Large intestine (tissue), 12 donors: ENCODE measurements around the gene EHHADH. TPM values are rescaled to one million over a fixed set of nuclear protein-coding genes. Genes with fewer than 3 reads are reported as not detected.
"Not testable (repeated sequence)": the region's sequence is repeated elsewhere in the genome, so short reads cannot be mapped to it uniquely, and the experiment has no call there.

Experiments used
- DNase-seq, 2 donors: peaks; one replicate each; pipeline versions ENCODE4 v3.0.0 to v3.0.0-alpha.2; 2013
- H3K27ac ChIP-seq: one replicate; pipeline ENCODE4 v1.5.1; 2013; ENCODE audit warnings: low read length
- H3K27me3 ChIP-seq: 2 replicates; pipeline ENCODE4 v1.6.1; 2013; ENCODE audit warnings: low read length; ENCODE audit not compliant: control insufficient read depth, insufficient read depth
- H3K36me3 ChIP-seq: 2 replicates; pipeline ENCODE4 v1.6.1; 2013; ENCODE audit warnings: low read length; ENCODE audit not compliant: control insufficient read depth, insufficient read depth
- H3K4me1 ChIP-seq: one replicate; pipeline ENCODE4 v1.6.1; 2013; ENCODE audit warnings: low read length; ENCODE audit not compliant: control insufficient read depth, insufficient read depth
- H3K4me3 ChIP-seq: one replicate; pipeline ENCODE4 v1.5.1; 2013; ENCODE audit warnings: low read length
- H3K9me3 ChIP-seq: one replicate; pipeline ENCODE4 v1.6.1; 2013; ENCODE audit warnings: mild to moderate bottlenecking, low read depth, low read length, moderate library complexity; ENCODE audit not compliant: control insufficient read depth
- WGBS: methylation state at CpG from one replicate; pipeline ENCODE4 v1.1.5; 2013; ENCODE audit warnings: low lambda C conversion rate; ENCODE audit not compliant: insufficient coverage; 5-methylcytosine and 5-hydroxymethylcytosine counted together
- long read RNA-seq, 11 donors: transcript quantifications; one replicate each; lab custom pipeline, GENCODE V29; 2026
- polyA plus RNA-seq: library from polyadenylated mRNA; unstranded; fragments of 120-200 nt; gene quantifications from one replicate; pipeline ENCODE4 v1.2.1, GENCODE V29; 2013

The EHHADH gene
- polyA plus RNA-seq: 11.4 TPM
- long read RNA-seq, donor 1, partial matches to known transcripts: 63 of 63 reads
- long read RNA-seq, donor 1, other reads (novel, unspliced or antisense): 0 of 63 reads
- long read RNA-seq, donor 2, partial matches to known transcripts: 118 of 118 reads
- long read RNA-seq, donor 2, other reads (novel, unspliced or antisense): 0 of 118 reads
- long read RNA-seq, donor 3: 0 reads
- long read RNA-seq, donor 4: 0 reads
- long read RNA-seq, donor 5: 0 reads
- long read RNA-seq, donor 6, partial matches to known transcripts: 0 of 2 reads
- long read RNA-seq, donor 6, other reads (novel, unspliced or antisense): 0 of 2 reads
- long read RNA-seq, donor 7, partial matches to known transcripts: 12 of 49 reads
- long read RNA-seq, donor 7, other reads (novel, unspliced or antisense): 36 of 49 reads
- long read RNA-seq, donor 8, partial matches to known transcripts: 0 of 3 reads
- long read RNA-seq, donor 8, other reads (novel, unspliced or antisense): 0 of 3 reads
- long read RNA-seq, donor 9, partial matches to known transcripts: 0 of 1 reads
- long read RNA-seq, donor 9, other reads (novel, unspliced or antisense): 0 of 1 reads
- long read RNA-seq, donor 10, partial matches to known transcripts: 0 of 2 reads
- long read RNA-seq, donor 10, other reads (novel, unspliced or antisense): 0 of 2 reads
- long read RNA-seq, donor 11, partial matches to known transcripts: 0 of 34 reads
- long read RNA-seq, donor 11, other reads (novel, unspliced or antisense): 32 of 34 reads

GRCh38 chr3:185253645-185254410 is at the start of gene EHHADH:
Gene EHHADH (minus strand): TSS chr3:185254049. CDS start chr3:185254022, 27 bp downstream.
- Histone ChIP-seq H3K4me1 (no peaks in the 10 kb centered on the region), H3K9me3 (no peaks in the 10 kb centered on the region), H3K27ac (peak within 1 kb of the TSS; percentile 30), H3K36me3 (no peaks in the 10 kb centered on the region), H3K27me3 (no peaks in the 10 kb centered on the region), H3K4me3 (peak within 1 kb of the TSS; percentile 74)
- WGBS: no CpG with 5 or more reads among the region's 53 CpGs
- DNase-seq: peak; percentile 73 to 91

GRCh38 chr3:185299918-185300426 is 46.1 kb upstream of the EHHADH start:
- H3K27ac ChIP-seq: not testable (repeated sequence)
- 90% methylated on average over 2 of the region's 10 CpGs for WGBS

GRCh38 chr3:185297867-185298266 is 44.0 kb upstream of the EHHADH start:
- no CpG with 5 or more reads among the region's 3 CpGs for WGBS
- Histone ChIP-seq H3K36me3 (no peaks in the 10 kb centered on the region), H3K9me3 (no peaks in the 10 kb centered on the region), H3K4me3 (no peak overlapping the region), H3K4me1 (no peaks in the 10 kb centered on the region), H3K27ac (no peak overlapping the region), H3K27me3 (no peaks in the 10 kb centered on the region)
- no peak for DNase-seq

More at GRCh38 chr3:185299918-185300426, 46.1 kb upstream of the EHHADH start:
- H3K27me3 ChIP-seq, H3K4me3 ChIP-seq, H3K9me3 ChIP-seq, H3K36me3 ChIP-seq, H3K4me1 ChIP-seq, DNase-seq: not testable (repeated sequence)

- H3K4me1 ChIP-seq: no peaks in the 10 kb centered on the region
- H3K27me3 ChIP-seq: no peaks in the 10 kb centered on the region
- 98% methylated on average over 6 of the region's 7 CpGs for WGBS
- no peak overlapping the region for H3K4me3 ChIP-seq
- no peaks in the 10 kb centered on the region for H3K9me3 ChIP-seq
- H3K36me3 ChIP-seq: peaks cover 6% of the 10 kb centered on the region
- no peak overlapping the region for H3K27ac ChIP-seq
- DNase-seq: no peak
Observed at GRCh38 chr3:185292238-185292637, 38.4 kb upstream of the EHHADH start.

GRCh38 chr3:185290266-185290665 is 36.4 kb upstream of the EHHADH start:
- WGBS: 83% methylated on average over 1 of the region's 3 CpGs
- H3K9me3 ChIP-seq: no peaks in the 10 kb centered on the region
- H3K4me1 ChIP-seq: no peaks in the 10 kb centered on the region
- H3K27me3 ChIP-seq: no peaks in the 10 kb centered on the region
- no peak overlapping the region for H3K4me3 ChIP-seq
- H3K27ac ChIP-seq: no peak overlapping the region
- H3K36me3 ChIP-seq: peaks cover 6% of the 10 kb centered on the region
- DNase-seq: no peak

- peak overlapping the region; percentile 88 for H3K27ac ChIP-seq
- no peaks in the 10 kb centered on the region for H3K9me3 ChIP-seq
- H3K4me1 ChIP-seq: peaks cover 9% of the 10 kb centered on the region
- peaks cover 3% of the 10 kb centered on the region for H3K36me3 ChIP-seq
- DNase-seq: no peak
- peak overlapping the region; percentile 93 for H3K4me3 ChIP-seq
- H3K27me3 ChIP-seq: no peaks in the 10 kb centered on the region
- 60% methylated on average over 1 of the region's 9 CpGs for WGBS
Observed at GRCh38 chr3:185283374-185283935, 29.6 kb upstream of the EHHADH start.

- peak; percentile 98 for DNase-seq
- H3K36me3 ChIP-seq: peaks cover under 1% of the 10 kb centered on the region
- H3K4me1 ChIP-seq: peaks cover 9% of the 10 kb centered on the region
- no CpG with 5 or more reads among the region's 41 CpGs for whole genome bisulfite sequencing
- peak overlapping the region; percentile 93 for H3K4me3 ChIP-seq
- no peaks in the 10 kb centered on the region for H3K9me3 ChIP-seq
- peak overlapping the region; percentile 88 for H3K27ac ChIP-seq
- no peaks in the 10 kb centered on the region for H3K27me3 ChIP-seq
Observed at GRCh38 chr3:185282696-185283373, 29.0 kb upstream of the EHHADH start.

- H3K4me3 ChIP-seq: no peak overlapping the region
- peak; percentile 19 to 50 for DNase-seq
- 58% methylated on average over 4 of the region's 4 CpGs for WGBS
- H3K36me3 ChIP-seq: no peaks in the 10 kb centered on the region
- no peak overlapping the region for H3K27ac ChIP-seq
- peaks cover 9% of the 10 kb centered on the region for H3K4me1 ChIP-seq
- no peaks in the 10 kb centered on the region for H3K9me3 ChIP-seq
- H3K27me3 ChIP-seq: no peaks in the 10 kb centered on the region
Observed at GRCh38 chr3:185280572-185281365, 26.9 kb upstream of the EHHADH start.

GRCh38 chr3:185279587-185280138 is 25.8 kb upstream of the EHHADH start:
- Histone ChIP-seq H3K27ac (no peak overlapping the region), H3K4me3 (no peak overlapping the region), H3K27me3 (no peaks in the 10 kb centered on the region), H3K36me3 (no peaks in the 10 kb centered on the region), H3K9me3 (no peaks in the 10 kb centered on the region), H3K4me1 (peaks cover 9% of the 10 kb centered on the region)
- WGBS: no CpG with 5 or more reads among the region's 7 CpGs
- no peak for DNase-seq
